LNCaP clone FGC (cell line): ENCODE data around the gene LRP5.

Source experiments
- DNase-seq: peaks from one replicate; pipeline ENCODE4 v3.0.0-alpha.2; 2011; ENCODE audit warnings: low read depth
- H3K4me3 ChIP-seq: 2 replicates; pipeline ENCODE4 v1.5.1; 2011; ENCODE audit warnings: mild to moderate bottlenecking, low read depth, low read length, control low read depth
- CTCF ChIP-seq: IDR thresholded peaks from 2 replicates; pipeline ENCODE4 v1.5.1; 2012; ENCODE audit warnings: mild to moderate bottlenecking; ENCODE audit not compliant: control insufficient read depth, insufficient read depth; ENCODE audit errors: extremely low read depth

LRP5 gene

DNA sequence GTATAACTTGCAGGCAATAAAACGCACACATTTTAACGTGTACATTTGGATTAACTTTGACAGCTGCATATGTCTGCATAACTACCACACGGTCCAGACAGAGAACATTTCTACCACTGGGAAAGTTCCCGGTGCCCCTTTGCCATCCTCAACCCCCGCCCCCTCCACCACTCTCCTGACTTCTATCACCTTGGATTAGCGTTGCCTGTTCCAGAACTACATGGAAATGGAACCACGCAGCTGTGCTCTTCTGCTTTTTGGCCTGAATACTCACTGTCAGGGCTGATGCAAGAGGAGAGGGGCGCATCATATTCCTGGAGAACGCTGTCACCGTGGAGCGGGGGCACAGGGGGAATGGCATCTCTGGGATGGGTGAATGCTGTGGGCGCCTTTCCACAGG is 62.1 kb downstream of the LRP5 start:
- no peak for TF ChIP-seq CTCF
- no peak for DNase-seq
- H3K4me3 ChIP-seq = no peak overlapping the region

- DNase-seq = no peak
- no peak for TF ChIP-seq CTCF
- no peak overlapping the region for H3K4me3 ChIP-seq
Observed at GRCh38 chr11:68375337-68375736, 62.9 kb downstream of the LRP5 start.

DNA sequence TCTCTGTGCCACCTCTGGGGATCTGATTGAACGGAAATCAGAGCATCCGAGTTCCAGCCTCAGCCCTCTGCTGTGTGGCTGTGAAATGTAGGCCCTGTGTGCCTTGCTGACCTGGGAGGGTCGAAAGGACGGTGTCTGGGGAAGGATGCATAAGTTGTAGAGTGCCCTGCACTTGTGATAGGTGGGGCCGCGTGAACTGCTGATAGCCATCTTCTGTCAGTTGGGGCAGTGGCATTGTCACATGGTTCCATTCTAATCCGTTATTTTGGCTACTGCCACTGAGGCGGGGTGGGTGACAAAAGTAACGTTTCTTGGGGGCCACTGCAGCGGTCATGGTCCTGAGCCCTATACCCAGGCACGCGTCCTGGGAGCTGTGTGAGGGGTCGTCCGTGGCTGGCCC is 63.4 kb downstream of the LRP5 start:
- no peak for TF ChIP-seq CTCF
- no peak for DNase-seq
- no peak overlapping the region for H3K4me3 ChIP-seq

DNA sequence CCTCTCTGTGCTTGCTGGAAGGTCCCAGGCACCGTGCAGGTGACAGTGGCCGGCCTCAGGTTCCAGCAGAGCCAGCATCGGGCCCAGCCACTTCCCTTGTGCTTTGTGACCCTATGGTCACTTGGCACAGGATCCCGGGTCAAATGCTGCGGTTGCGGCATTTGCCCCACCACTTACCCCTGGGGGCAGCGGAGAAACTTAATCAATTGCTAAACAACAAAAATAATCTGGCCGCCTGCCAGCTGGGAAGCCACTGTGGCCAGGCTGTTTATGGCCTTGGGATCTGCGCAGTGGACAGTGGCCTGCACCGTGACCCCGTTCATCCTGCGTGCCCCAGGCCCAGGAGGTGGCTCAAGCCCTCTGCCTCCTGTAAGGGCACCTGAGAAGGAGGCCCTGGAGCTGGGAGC is 65.0 kb downstream of the LRP5 start:
- no peak for DNase-seq
- no peak for TF ChIP-seq CTCF
- H3K4me3 ChIP-seq = no peak overlapping the region

DNA sequence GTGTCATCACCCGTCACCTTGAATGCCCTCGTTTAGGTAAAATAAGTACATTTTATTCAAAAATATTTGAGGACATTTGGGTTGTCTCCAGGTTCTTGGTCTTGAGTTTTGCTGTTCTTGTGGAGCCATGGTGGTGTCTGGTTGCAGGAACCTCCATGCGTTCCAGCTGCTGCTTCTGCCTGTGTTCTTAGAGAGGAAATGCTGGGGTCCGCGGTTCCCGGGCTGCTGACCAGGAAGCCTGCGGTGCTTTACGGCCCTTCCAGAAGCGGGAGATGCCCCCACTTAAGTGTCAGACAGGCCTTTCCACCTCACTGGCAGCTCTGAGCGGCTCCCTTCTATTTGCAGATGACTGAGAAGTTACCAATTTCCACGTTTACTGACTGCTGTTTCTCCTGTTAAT is 66.8 kb downstream of the LRP5 start:
- TF ChIP-seq CTCF = no peak
- no peak overlapping the region for H3K4me3 ChIP-seq
- no peak for DNase-seq

DNA sequence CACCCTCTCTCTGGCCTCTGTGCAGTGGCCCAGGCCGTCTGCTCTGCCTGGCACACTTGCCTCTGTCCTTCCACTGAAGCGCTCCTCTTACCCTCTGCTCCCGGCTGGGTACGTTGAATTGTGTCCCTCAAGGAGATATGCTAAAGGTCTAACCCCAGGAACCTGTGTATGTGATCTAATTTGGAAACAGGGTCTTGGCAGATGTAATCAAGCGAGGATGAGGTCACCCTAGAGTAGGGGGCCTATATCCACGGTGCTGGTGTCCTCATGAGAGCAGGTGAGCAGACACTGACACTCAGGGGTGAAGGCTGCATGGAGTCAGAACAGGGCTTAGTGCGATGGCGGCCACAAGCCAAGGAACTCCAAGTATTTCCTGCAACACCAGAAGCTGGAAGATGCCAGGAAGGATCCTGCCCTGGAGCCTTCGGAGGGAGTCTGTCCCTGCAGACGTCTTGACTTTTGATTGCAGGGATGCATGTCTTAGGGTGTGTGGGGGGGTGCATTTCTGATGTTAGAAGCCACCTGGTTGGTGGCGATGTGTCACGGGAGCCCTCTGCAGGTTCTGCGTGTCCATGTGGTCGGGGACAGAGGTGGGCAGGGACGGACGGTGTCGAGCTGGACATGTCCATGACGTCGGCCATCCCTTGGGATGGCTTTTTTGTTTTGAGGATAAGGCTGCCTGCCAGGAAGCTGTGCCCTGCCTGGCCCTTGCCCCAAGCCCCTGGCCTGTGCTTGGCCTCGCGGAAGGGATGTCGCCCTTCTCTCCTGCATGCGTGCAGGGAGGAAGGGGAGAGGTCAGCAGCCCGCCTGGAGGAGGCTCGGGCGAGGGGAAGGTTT is 68.6 kb downstream of the LRP5 start:
- H3K4me3 ChIP-seq = no peak overlapping the region
- DNase-seq = no peak
- TF ChIP-seq CTCF = no peak

DNA sequence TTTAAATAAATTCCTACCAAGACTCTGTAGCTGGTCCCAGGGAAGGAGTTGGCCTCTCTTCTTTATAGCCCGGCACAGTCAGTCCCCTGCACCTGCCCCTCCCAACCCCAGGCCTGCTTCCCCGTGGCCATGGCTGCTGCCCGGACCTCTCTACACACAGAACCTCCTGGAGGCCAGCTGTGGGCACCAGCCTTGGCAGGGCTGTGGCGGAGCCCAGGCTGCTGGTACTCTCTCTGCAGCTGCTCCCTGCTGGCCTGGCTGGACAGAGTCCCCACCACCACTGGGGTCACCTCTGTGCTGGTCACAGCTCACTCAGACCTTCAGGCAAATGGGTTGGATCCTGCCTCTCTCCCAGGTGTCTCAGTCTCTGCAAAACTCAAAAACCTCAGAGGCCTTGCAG is 69.3 kb downstream of the LRP5 start:
- TF ChIP-seq CTCF = no peak
- no peak for DNase-seq
- H3K4me3 ChIP-seq = no peak overlapping the region
